Thyroid gland (tissue), 4 donors: ENCODE results near the gene CPS1. TPM values are rescaled to one million over a fixed set of nuclear protein-coding genes. Genes with fewer than 3 reads are reported as not detected.

ENCODE experiments used
- DNase-seq, 2 donors: peaks; one replicate each; pipeline ENCODE4 v3.0.0-alpha.2; 2019
- H3K27ac ChIP-seq, 3 donors: fragments of 200-600 bp; sonication (generic); 1 replicate in 2 of 3; 2 replicates in 1 of 3; pipeline ENCODE4 v1.5.1; 2016 to 2019; ENCODE audit warnings: mild to moderate bottlenecking in 1 of 3, moderate library complexity in 1 of 3
- H3K27me3 ChIP-seq: fragments of 200-600 bp; sonication (generic); one replicate; pipeline ENCODE4 v1.5.1; 2019
- H3K36me3 ChIP-seq, 2 donors: fragments of 200-600 bp; sonication (generic); one replicate each; pipeline ENCODE4 v1.5.1; 2016 to 2019
- H3K4me1 ChIP-seq, 2 donors: fragments of 200-600 bp; sonication (generic); one replicate each; pipeline ENCODE4 v1.5.1; 2017 to 2019
- H3K4me3 ChIP-seq, 3 donors: fragments of 200-600 bp; sonication (generic); replicated peaks in 1 of 3; 1 replicate in 2 of 3; 2 replicates in 1 of 3; pipeline ENCODE4 v1.5.1; 2016; ENCODE audit warnings: mild to moderate bottlenecking in 1 of 3
- H3K9me3 ChIP-seq: fragments of 200-600 bp; sonication (generic); one replicate; pipeline ENCODE4 v1.5.1; 2017
- CTCF ChIP-seq, 6 experiments: fragments of 200-600 bp in 3 of 6; fragments of 450-650 bp in 3 of 6; sonication (generic) in 3 of 6; IDR thresholded peaks; one replicate each; pipeline ENCODE4 v1.5.1; 2016 to 2019; ENCODE audit warnings: antibody characterized with exemption in 6 of 6, mild to moderate bottlenecking in 2 of 6, inconsistent platforms in 1 of 6, moderate library complexity in 1 of 6
- POLR2A ChIP-seq, 2 donors: fragments of 450-650 bp; IDR thresholded peaks; one replicate each; pipeline ENCODE4 v1.6.1; 2017; ENCODE audit warnings: antibody characterized with exemption in 2 of 2, mild to moderate bottlenecking in 2 of 2, moderate library complexity in 1 of 2
- WGBS, 2 donors: methylation state at CpG; one replicate each; pipeline ENCODE4 v1.1.5; 2017; 5-methylcytosine and 5-hydroxymethylcytosine counted together
- intact Hi-C: fragments of 100-400 bp; cut with DNase I; formaldehyde crosslinking; loops from one replicate; pipeline ENCODE4 v1.15.1; 2023
- total RNA-seq, 4 donors: library from RNA; depleted of rRNA; stranded (reverse); fragments of >200 nt; gene quantifications; one replicate each; pipeline ENCODE4 v1.2.3, GENCODE V29; 2016

The CPS1 gene
- total RNA-seq, 4 donors from 2014 or later = 3.9 to 14.9 (median 10.1) TPM

GRCh38 chr2:210539578-210540416, 16.6 kb upstream of the CPS1 start:
- no peaks in the 10 kb centered on the region for H3K27me3 ChIP-seq
- H3K4me3 ChIP-seq = no peak overlapping the region
- DNase-seq = no peak
- WGBS, 2 donors = 78 to 81% methylated on average over 5 of the region's 5 CpGs
- intact Hi-C loops = no loop called here
- no peaks in the 10 kb centered on the region for H3K9me3 ChIP-seq
- no peak overlapping the region for H3K27ac ChIP-seq
- no peaks in the 10 kb centered on the region for H3K36me3 ChIP-seq
- no peak for TF ChIP-seq CTCF (IDR thresholded peaks at IDR 0.05)
- no peak for TF ChIP-seq POLR2A (IDR thresholded peaks at IDR 0.05)
- H3K4me1 ChIP-seq = no peaks in the 10 kb centered on the region

DNA sequence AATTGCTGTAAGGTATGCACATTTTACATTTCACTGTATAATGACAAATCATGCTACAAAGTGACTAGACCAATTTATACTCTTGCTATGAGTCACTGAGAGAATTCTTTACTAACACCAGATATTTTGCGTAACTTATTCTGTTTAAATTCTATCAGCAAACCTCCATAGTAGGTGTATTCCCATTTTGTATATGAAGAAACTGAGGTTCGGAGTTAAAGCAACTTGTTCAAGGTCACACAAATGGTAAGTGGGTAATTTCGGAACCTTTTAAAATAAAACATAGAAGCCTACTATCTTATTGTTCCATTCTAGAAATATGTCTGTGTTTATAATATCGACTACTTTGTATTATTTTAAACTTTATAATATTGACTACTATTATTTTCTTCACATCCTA, 15.9 kb upstream of the CPS1 start:
- no peak for DNase-seq
- Histone ChIP-seq H3K4me3 (no peak overlapping the region), H3K4me1 (no peaks in the 10 kb centered on the region), H3K9me3 (no peaks in the 10 kb centered on the region), H3K27me3 (no peaks in the 10 kb centered on the region), H3K36me3 (no peaks in the 10 kb centered on the region), H3K27ac (no peak overlapping the region)
- WGBS, 2 donors = 94 to 96% methylated on average over 4 of the region's 4 CpGs
- intact Hi-C loops = no loop called here
- TF ChIP-seq CTCF (IDR thresholded peaks at IDR 0.05) = no peak
- no peak for TF ChIP-seq POLR2A (IDR thresholded peaks at IDR 0.05)

- H3K27me3 ChIP-seq = no peaks in the 10 kb centered on the region
- no peak overlapping the region for H3K27ac ChIP-seq
- no peaks in the 10 kb centered on the region for H3K36me3 ChIP-seq
- intact Hi-C loops = no loop called here
- TF ChIP-seq POLR2A (IDR thresholded peaks at IDR 0.05) (no peak), CTCF (IDR thresholded peaks at IDR 0.05) (no peak)
- H3K9me3 ChIP-seq = no peaks in the 10 kb centered on the region
- WGBS, 2 donors = 63 to 75% methylated on average over 2 of the region's 2 CpGs
- no peak for DNase-seq
- H3K4me3 ChIP-seq = no peak overlapping the region
- H3K4me1 ChIP-seq = no peaks in the 10 kb centered on the region
Observed at GRCh38 chr2:210540900-210541289, 15.5 kb upstream of the CPS1 start.

DNA sequence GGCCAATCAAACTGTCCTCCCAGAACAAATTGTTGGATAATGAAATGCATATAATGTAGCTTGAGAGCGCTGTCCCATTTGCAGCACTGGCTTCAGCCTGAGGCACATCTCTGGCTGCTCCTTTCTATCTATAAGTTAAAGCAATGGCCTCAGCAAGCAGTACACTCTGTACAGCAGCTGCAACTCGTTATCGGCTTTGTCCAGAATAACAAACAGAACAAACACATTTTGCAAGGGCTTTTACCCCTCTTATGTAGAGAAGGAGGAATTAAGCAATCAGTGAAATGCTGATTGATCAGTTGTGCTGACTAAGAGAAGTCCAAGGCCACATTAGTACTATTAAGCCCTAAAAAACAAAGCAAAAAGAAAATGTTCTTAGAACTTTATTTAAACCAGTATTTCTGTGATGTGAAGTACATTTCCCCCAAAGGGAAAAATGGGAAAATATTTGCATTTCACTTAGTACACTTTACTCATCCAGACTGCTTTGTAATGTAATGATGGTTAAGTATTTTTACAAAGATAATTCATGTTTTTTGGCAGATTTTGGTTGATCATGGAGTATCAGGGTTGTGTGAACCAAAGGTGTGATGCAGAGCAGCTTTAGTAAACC, 15.0 kb upstream of the CPS1 start:
- intact Hi-C loops = no loop called here
- 23 to 44% methylated on average over 3 of the region's 3 CpGs for WGBS, 2 donors
- Histone ChIP-seq H3K9me3 (no peaks in the 10 kb centered on the region), H3K27me3 (no peaks in the 10 kb centered on the region), H3K27ac (no peak overlapping the region), H3K36me3 (no peaks in the 10 kb centered on the region), H3K4me3 (no peak overlapping the region), H3K4me1 (no peaks in the 10 kb centered on the region)
- DNase-seq = no peak
- TF ChIP-seq POLR2A (IDR thresholded peaks at IDR 0.05) (no peak), CTCF (IDR thresholded peaks at IDR 0.05) (no peak)

GRCh38 chr2:210544007-210544590, 12.3 kb upstream of the CPS1 start:
- WGBS, 2 donors = 91 to 95% methylated on average over 3 of the region's 3 CpGs
- Histone ChIP-seq H3K9me3 (no peaks in the 10 kb centered on the region), H3K4me1 (no peaks in the 10 kb centered on the region), H3K36me3 (no peaks in the 10 kb centered on the region), H3K27me3 (no peaks in the 10 kb centered on the region), H3K4me3 (no peak overlapping the region), H3K27ac (no peak overlapping the region)
- intact Hi-C loops = no loop called here
- TF ChIP-seq CTCF (IDR thresholded peaks at IDR 0.05) = no peak
- TF ChIP-seq POLR2A (IDR thresholded peaks at IDR 0.05) = no peak
- no peak for DNase-seq
